ENCODE measurements around the gene FBXO9.

Gene FBXO9

DNA sequence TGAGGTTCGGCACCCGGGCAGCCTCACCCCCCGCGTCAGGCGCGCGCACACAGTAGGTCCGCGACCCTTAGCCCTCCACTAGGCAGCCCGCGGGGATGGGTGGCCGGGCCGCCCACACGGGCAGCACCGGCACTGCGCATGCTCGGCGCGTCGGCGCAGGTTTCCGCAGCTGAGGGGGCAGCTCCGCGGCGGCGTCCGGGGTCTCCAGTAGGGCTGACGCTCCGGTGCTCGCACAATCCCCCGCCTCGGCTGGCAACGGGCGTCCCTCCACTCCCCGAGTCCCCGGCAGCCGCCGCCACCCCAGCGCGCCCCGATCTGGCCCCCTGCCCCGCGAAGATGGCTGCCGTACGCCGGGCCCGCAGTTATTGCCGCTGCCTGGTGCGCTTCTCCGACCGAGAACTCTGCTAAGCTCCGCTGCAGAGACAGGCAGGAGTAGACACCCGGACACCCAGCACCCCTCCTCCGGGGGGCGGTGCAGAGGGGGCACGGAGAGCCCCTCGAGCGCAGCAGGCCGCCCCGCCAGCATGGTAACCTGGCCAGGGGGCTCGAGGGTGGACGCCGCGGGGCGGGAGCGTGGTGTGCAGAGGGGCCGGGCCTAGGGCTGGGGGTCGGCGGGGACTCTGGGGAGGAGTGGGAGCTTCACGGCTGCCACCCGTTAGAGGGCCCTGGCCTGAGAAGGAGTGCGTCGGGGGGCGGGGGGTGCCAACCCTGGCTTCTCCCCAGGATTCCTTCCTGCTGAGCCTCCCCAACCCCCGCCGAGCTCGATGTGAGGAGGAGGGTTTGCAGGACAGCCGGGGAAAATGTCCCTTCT is at the start of gene FBXO9:
TSS of gene FBXO9 (plus strand) at position 139 of the 811 bp plus-strand sequence. CDS start at position 525, 386 bp downstream.
- POLR2A ChIA-PET: interaction anchor here (1.2 to 1.5 kb wide), 2 partner anchors 22 to 70 kb away, joined by 4 read pairs; partner anchors contain the start of gene GSTA4
- CTCF ChIA-PET: interaction anchor here (0.8 to 4.8 kb wide), 8 partner anchors 9 to 417 kb away, joined by 3 to 60 read pairs (median 4); partner anchors contain the start of gene GSTA4
- no peak for TF ChIP-seq CTCF (IDR thresholded peaks at IDR 0.05; ENCODE audit: insufficient read depth, low read length, missing control alignments)
- peak within 1 kb of the TSS; percentile 83 for H3K4me3 ChIP-seq (ENCODE audit: low read depth, low read length)
- DNase-seq (ENCODE audit: low read depth, low spot score): no peak

- DNase-seq (ENCODE audit: low read depth, low spot score): no peak
- ChIA-PET POLR2A (no interaction called here), CTCF (interaction anchor here (1.2 to 1.3 kb wide), 2 partner anchors 18 to 20 kb away, joined by 4 to 5 read pairs; partner anchors contain the start of gene GSTA4)
- no peak overlapping the region for H3K4me3 ChIP-seq (ENCODE audit: low read depth, low read length)
- no peak for TF ChIP-seq CTCF (IDR thresholded peaks at IDR 0.05; ENCODE audit: insufficient read depth, low read length, missing control alignments)
Observed at GRCh38 chr6:53015486-53015885, 49.7 kb upstream of the FBXO9 start.

- ChIA-PET POLR2A (no interaction called here), CTCF (interaction anchor here (1.2 kb wide), 1 partner anchor 21 kb away, joined by 3 read pairs; no protein-coding TSS in a partner anchor)
- DNase-seq (ENCODE audit: low read depth, low spot score): no peak
- no peak overlapping the region for H3K4me3 ChIP-seq (ENCODE audit: low read depth, low read length)
- TF ChIP-seq CTCF (IDR thresholded peaks at IDR 0.05; ENCODE audit: insufficient read depth, low read length, missing control alignments): no peak
Observed at GRCh38 chr6:53018446-53018845, 46.8 kb upstream of the FBXO9 start.

DNA sequence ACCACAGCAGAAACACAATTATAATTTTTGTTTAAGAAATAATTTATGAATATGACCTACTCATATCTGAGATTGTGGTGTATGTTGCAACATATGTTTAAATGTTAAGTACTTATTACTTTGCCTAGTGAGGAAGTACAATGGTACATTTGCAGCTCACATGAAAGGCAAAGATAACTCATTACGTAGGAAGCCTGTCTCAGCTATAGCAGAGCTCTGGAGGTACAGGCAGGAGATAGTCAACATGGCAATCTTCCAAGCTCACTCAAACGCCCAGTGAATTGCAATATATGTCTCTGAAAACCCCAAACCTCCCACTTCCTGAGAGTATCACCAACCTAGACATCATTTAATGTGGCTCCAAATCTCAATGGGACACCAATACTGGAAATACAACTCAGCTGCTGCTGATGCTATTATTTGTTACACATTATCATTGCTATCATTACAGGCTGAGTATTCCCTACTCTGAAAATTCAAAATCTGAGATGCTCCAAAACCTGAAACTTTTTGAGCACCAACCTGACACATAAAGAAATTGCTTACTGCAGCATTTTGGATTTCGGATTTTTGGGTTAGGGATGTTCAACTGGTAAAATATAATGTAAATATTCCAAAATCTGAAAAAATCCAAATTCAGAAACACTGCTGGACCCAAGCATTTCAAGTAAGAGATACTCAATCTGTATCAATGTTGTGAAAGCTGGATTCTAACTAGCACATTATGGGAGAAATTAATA is 45.0 kb upstream of the FBXO9 start:
- ChIA-PET POLR2A (no interaction called here), CTCF (interaction anchor here (0.7 kb wide), 1 partner anchor 23 kb away, joined by 3 read pairs; no protein-coding TSS in a partner anchor)
- TF ChIP-seq CTCF (IDR thresholded peaks at IDR 0.05; ENCODE audit: insufficient read depth, low read length, missing control alignments): no peak
- DNase-seq (ENCODE audit: low read depth, low spot score): no peak
- H3K4me3 ChIP-seq (ENCODE audit: low read depth, low read length): no peak overlapping the region

DNA sequence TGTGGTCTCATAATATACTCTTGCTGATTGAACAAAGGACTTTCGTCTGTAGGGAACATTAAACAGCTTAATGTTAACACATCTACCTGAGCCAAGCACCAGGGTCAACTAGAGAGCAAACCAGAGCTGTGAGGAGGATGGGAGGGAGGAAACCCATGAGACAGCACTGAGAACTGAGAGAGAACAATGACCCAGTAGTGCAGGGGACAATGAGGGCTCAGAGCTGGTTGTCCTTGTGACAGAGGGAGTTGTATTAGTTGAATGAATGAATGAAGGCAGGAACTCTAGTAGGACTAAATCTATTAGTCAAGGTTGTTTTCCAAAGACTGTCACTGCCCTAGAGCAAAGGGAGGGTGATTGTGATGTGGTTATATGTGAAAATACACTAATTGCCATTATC is 41.9 kb upstream of the FBXO9 start:
- no peak for TF ChIP-seq CTCF (IDR thresholded peaks at IDR 0.05; ENCODE audit: insufficient read depth, low read length, missing control alignments)
- DNase-seq (ENCODE audit: low read depth, low spot score): no peak
- no peak overlapping the region for H3K4me3 ChIP-seq (ENCODE audit: low read depth, low read length)
- ChIA-PET POLR2A (no interaction called here), CTCF (interaction anchor here (1.0 kb wide), 1 partner anchor 26 kb away, joined by 3 read pairs; no protein-coding TSS in a partner anchor)

DNA sequence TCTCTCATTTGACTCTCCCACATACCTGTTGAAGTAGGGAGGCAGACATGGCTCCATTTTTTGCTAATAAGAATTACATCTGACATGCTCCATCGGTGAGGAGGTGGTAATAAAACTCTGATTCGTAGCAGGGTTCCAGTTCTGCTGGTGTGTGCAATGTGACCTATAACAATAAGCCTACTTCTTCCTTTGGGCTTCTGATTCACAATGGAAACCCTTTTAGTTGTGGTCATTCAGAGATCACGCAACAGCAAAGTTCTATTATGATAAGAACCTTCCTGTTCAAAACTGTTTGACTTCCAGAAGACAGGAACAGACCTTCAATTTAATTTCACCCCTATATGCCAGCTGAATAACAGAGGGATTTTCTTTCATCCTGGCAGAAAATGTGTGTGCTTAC is 38.7 kb upstream of the FBXO9 start:
- POLR2A ChIA-PET: no interaction called here
- no peak for TF ChIP-seq CTCF (IDR thresholded peaks at IDR 0.05; ENCODE audit: insufficient read depth, low read length, missing control alignments)
- CTCF ChIA-PET: no interaction called here
- DNase-seq (ENCODE audit: low read depth, low spot score): no peak
- no peak overlapping the region for H3K4me3 ChIP-seq (ENCODE audit: low read depth, low read length)
